ENCODE data around the gene NAB2. TPM values are rescaled to one million over a fixed set of nuclear protein-coding genes. Genes with fewer than 3 reads are reported as not detected.
"Not testable (repeated sequence)": the region's sequence is repeated elsewhere in the genome, so short reads cannot be mapped to it uniquely, and the experiment has no call there.

Gene NAB2
- total and polyA plus RNA-seq, 10 donors = 9.0 to 25.0 (median 17.4) TPM

GRCh38 chr12:57069523-57069922 is 19.4 kb upstream of the NAB2 start:
- DNase-seq = no peak
- no peak for TF ChIP-seq POLR2A (IDR thresholded peaks at IDR 0.05)
- TF ChIP-seq CTCF (IDR thresholded peaks at IDR 0.05 in 8 of 11, conservative IDR thresholded peaks at IDR 0.05 in 3 of 11) = peak; percentile 73 to 97 (median 92)
- TF ChIP-seq POLR2AphosphoS5 (IDR thresholded peaks at IDR 0.05) = peak in 1 of 3 donors; percentile 72
- H3K4me1 ChIP-seq = peaks cover 11 to 52% (median 29%) of the 10 kb centered on the region in 6 donors
- H3K27me3 ChIP-seq (replicated peaks in 1 of 7) = no peaks in the 10 kb centered on the region
- H3K27ac ChIP-seq = peak overlapping the region; percentile 11 to 83 (median 76)
- H3K9me3 ChIP-seq = no peaks in the 10 kb centered on the region
- H3K36me3 ChIP-seq = peaks cover 0 to 55% (median 25%) of the 10 kb centered on the region in 6 donors
- H3K4me3 ChIP-seq = peak overlapping the region in 1 of 8 donors; percentile 4
- intact Hi-C loops (cut with DNase I; ENCODE audit: low total_unique reads) = loop anchor here (10.0 kb wide), 1 partner anchor 315 kb away; the partner anchor contains the start of gene PRIM1
- 16 to 27% (median 23%) methylated on average over 3 of the region's 3 CpGs for WGBS, 5 donors

- H3K9me3 ChIP-seq = no peaks in the 10 kb centered on the region
- H3K4me3 ChIP-seq = no peak overlapping the region
- 79 to 82% (median 82%) methylated on average over 2 of the region's 2 CpGs for WGBS, 5 donors
- TF ChIP-seq POLR2AphosphoS5 (IDR thresholded peaks at IDR 0.05) (no peak), POLR2A (IDR thresholded peaks at IDR 0.05) (no peak), CTCF (IDR thresholded peaks at IDR 0.05 in 8 of 11, conservative IDR thresholded peaks at IDR 0.05 in 3 of 11) (no peak)
- H3K4me1 ChIP-seq = peaks cover 15 to 64% (median 33%) of the 10 kb centered on the region in 6 donors
- no peaks in the 10 kb centered on the region for H3K27me3 ChIP-seq (replicated peaks in 1 of 7)
- H3K36me3 ChIP-seq = peaks cover 0 to 51% (median 22%) of the 10 kb centered on the region in 6 donors
- H3K27ac ChIP-seq = no peak overlapping the region
- no peak for DNase-seq
- intact Hi-C loops (cut with DNase I; ENCODE audit: low total_unique reads) = no loop called here
Measured at GRCh38 chr12:57072661-57073060, 16.3 kb upstream of the NAB2 start.

- WGBS, 5 donors = 94 to 98% (median 96%) methylated on average over 6 of the region's 6 CpGs
- H3K4me3 ChIP-seq; intact Hi-C loops (cut with DNase I; ENCODE audit: low total_unique reads); DNase-seq; H3K27me3 ChIP-seq (replicated peaks in 1 of 7); H3K9me3 ChIP-seq: not testable (repeated sequence)
- H3K36me3 ChIP-seq = peaks cover 0 to 40% (median 17%) of the 10 kb centered on the region in 6 donors
- peak overlapping the region in 2 of 8 donors; percentile 16 to 23 for H3K27ac ChIP-seq
- H3K4me1 ChIP-seq = peaks cover 19 to 69% (median 39%) of the 10 kb centered on the region in 6 donors
Measured at GRCh38 chr12:57073566-57074450, 15.1 kb upstream of the NAB2 start.

GRCh38 chr12:57078519-57079404 is 10.2 kb upstream of the NAB2 start, which contains the start of gene NEMP1:
Gene NEMP1 (minus strand): TSS chr12:57078791. CDS start chr12:57078745, 46 bp downstream.
- intact Hi-C loops (cut with DNase I; ENCODE audit: low total_unique reads) = no loop called here

More at GRCh38 chr12:57078519-57079404, 10.2 kb upstream of the NAB2 start, which contains the start of gene NEMP1:
- peak within 1 kb of the TSS; percentile 69 to 91 (median 88) for H3K27ac ChIP-seq
- 0 to 1% (median 0%) methylated on average over 29 to 39 of the region's 39 CpGs for WGBS, 5 donors
- peaks cover 12 to 39% (median 25%) of the 10 kb centered on the region in 6 donors for H3K4me1 ChIP-seq
- DNase-seq = peak; percentile 98
- H3K27me3 ChIP-seq (replicated peaks in 1 of 7) = no peaks in the 10 kb centered on the region
- TF ChIP-seq POLR2AphosphoS5 (IDR thresholded peaks at IDR 0.05) (peak; percentile 88 to 92 (median 89)), CTCF (IDR thresholded peaks at IDR 0.05 in 8 of 11, conservative IDR thresholded peaks at IDR 0.05 in 3 of 11) (peak in 4 of 11 experiments; percentile 11 to 37 (median 28)), POLR2A (IDR thresholded peaks at IDR 0.05) (no peak)
- peak within 1 kb of the TSS; percentile 75 to 97 (median 90) for H3K4me3 ChIP-seq
- peaks cover 0 to 10% (median 0%) of the 10 kb centered on the region in 6 donors for H3K36me3 ChIP-seq
- no peaks in the 10 kb centered on the region for H3K9me3 ChIP-seq

All from spleen (tissue), 11 donors.